Stimulated activated CD4-positive, alpha-beta T cell treated with anti-CD3 and anti-CD28 coated beads, Interleukin-1b, Interleukin-23, amount 100 ng/mL, for 48 hours (primary cell): ENCODE measurements around the gene NTSR2.
"Not testable (repeated sequence)": the region's sequence is repeated elsewhere in the genome, so short reads cannot be mapped to it uniquely, and the experiment has no call there.

Experiments
- DNase-seq: peaks from one replicate; pipeline ENCODE4 v3.0.0-alpha.2; 2020

The NTSR2 gene

GRCh38 chr2:11678306-11678960, 8.4 kb upstream of the NTSR2 start:
- no peak for DNase-seq

- DNase-seq: no peak
These were observed 7.4 kb upstream of the NTSR2 start for GRCh38 chr2:11677136-11678055.

DNA sequence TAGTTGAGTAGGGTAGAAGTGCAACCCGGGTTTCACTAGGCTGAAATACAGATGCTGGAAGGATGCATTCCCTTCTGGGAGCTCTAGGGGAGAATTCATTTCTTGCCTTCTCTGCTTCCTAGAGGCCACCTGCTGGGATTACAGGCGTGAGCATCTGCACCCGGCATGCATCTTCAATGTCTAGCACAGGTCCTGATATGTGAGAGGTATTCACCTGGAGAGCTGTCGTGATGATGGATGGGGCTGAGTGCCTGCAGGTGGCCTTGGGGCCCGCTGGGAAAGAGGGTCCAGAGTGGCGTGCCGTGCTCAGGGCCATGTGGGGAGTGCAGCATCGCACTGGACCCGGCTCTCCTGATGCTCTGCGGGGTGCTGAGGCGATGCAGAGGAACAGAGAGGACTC, 6.6 kb upstream of the NTSR2 start:
- DNase-seq: no peak

- DNase-seq: no peak
These were observed 5.6 kb upstream of the NTSR2 start for GRCh38 chr2:11675423-11676112.

- DNase-seq: no peak
These were observed 5.0 kb upstream of the NTSR2 start for GRCh38 chr2:11674983-11675382.

- DNase-seq: no peak
These were observed 2.4 kb upstream of the NTSR2 start for GRCh38 chr2:11672407-11672806.

DNA sequence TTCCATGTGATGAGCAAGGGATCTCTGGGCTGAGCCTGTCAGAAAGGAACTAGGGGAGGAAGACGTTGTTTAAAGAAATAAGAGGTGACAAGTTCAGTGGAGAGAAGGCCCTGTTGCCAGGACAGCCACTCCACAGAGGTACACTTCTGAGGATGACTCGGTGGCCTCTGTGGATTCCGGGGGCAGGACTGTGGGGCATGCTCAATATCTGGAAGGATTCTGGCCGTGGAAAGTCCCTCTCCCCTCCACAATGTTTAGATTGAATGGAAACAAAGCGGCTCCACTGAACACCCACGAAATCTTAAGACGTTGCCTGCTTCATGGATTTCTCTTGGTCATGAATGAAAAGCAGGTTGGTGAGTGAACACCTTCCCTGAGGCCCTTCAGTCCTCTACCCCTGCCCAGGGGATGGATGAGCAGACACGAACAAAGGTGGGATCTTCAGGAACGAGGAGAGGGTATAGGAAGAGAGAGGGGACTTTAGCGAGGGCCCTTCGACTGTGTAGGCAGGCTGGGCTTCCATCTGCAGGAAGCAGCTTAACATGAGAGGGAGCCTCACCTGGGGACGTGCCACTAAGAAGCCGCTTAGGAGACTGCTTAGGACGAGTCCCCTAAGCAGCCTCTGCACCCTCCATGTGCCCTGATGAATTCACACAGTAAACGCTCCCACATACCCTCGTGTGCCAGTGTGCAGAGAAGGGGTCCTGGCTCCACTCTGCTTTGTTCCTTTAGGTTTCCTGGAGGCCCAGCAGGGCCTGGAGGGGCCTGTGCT, 1.9 kb downstream of the NTSR2 start:
- DNase-seq: no peak

GRCh38 chr2:11667194-11667593, 2.8 kb downstream of the NTSR2 start:
- no peak for DNase-seq

- no peak for DNase-seq
These were observed 4.3 kb downstream of the NTSR2 start for GRCh38 chr2:11665510-11666362.

DNA sequence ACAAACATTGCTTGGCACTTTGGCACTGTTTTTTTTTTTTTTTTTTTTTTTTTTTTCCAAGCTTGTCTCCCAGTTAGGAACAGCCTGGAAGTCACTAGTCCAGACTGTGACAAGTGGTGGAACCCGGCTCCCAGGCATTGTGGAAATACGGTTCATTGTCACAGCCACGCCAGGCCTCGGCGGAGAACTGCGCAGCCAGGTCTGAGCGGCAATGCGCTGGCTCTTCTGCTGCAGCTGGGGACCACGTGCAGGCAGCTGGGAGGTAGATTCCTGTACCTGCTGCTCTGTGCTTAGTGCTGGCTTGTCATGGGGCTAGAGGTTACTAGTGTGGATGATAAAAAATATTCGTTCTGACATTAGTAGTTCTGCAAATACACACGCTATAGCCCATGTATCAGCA, 5.0 kb downstream of the NTSR2 start:
- no peak for DNase-seq

DNA sequence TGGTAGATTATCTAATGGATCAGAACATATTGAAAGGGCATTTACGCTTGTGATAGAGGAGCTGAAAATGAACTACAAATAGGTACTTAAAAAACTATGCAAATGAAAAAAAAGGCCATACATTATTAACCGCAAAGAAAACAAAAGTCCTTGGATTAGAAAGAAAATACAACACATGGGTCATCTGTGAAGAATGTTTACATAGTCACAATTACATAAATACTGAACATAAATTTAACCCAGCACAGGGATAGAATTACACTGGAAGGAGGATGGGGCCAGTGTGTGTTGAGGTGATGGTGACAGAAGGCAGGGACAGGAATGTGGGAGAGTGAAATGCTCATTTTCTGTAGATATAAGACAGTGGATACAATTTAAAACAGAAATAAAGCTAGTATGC, 6.6 kb downstream of the NTSR2 start:
- no peak for DNase-seq

DNA sequence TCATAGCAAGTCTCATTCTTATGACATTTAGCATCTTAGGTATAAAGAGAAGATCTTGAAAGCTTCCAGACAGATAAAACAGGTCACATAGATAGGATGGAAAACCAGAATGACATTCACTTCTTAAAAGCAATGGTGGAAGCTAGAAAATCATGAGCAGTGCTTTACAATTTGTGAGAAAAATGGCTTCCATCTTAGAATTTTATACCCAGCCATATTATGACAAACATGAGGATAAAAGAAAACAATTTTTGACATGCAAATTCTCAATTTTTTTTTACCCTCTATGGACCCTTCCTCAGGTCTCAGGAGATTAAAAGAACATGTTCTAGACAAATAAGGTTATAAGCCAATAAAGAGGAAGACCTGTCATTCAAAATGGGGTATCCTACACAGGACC, 7.1 kb downstream of the NTSR2 start:
- no peak for DNase-seq

GRCh38 chr2:11661891-11662435, 8.0 kb downstream of the NTSR2 start:
- DNase-seq: no peak

DNA sequence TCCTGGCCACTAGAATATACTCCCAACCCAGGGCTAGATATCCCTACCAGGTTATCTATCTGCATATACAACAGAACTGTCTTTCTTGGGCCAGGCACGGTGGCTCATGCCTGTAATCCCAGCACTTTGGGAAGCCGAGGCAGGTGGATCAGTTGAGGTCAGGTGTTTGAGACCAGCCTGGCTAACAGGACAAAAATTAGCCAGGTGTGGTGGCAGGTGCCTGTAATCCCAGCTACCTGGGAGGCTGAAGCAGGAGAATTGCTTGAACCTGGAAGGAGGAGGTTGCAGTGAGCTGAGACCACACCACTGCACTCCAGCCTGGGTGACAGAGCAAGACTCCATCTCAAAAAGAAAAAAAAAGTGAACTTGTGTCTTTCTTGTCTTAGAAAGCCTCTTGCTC, 9.6 kb downstream of the NTSR2 start:
- not testable (repeated sequence) for DNase-seq

DNA sequence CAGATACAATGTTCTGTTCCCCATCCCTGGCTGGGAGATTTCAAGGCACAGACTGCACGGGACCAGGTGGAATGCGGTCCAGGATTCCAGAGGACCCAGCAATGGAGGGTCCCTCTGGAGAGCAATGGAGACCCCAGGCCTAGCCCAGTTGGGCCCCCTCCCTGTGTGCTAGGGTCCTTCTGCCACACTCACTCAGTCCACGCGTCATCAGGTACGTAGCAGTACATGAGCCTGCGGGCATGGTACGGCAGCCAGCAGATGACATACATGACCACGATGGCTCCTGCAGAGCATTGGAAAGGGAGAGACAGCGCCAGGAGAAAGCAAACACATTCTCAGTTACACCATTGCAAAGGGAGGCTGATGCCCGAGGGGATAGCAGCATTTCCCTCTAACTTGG, 10.1 kb downstream of the NTSR2 start:
- DNase-seq: no peak

DNA sequence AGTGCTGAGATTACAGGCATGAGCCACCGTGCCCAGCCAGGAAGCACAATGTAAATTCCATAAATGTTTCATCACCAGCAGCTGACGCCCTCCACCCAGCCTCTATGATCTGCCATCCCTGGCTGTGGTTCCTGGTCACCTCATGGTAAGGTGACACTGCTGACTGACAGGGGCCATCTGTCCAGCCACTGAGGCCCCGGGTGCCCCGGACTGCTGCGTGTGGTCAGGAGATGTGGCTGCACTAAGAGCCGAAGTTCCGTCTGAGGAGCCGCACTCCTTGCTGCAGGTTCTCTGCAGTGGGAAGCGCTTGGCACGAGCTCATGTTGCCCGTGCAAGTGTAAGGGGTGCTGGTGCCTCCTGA, 10.9 kb downstream of the NTSR2 start:
- no peak for DNase-seq

DNA sequence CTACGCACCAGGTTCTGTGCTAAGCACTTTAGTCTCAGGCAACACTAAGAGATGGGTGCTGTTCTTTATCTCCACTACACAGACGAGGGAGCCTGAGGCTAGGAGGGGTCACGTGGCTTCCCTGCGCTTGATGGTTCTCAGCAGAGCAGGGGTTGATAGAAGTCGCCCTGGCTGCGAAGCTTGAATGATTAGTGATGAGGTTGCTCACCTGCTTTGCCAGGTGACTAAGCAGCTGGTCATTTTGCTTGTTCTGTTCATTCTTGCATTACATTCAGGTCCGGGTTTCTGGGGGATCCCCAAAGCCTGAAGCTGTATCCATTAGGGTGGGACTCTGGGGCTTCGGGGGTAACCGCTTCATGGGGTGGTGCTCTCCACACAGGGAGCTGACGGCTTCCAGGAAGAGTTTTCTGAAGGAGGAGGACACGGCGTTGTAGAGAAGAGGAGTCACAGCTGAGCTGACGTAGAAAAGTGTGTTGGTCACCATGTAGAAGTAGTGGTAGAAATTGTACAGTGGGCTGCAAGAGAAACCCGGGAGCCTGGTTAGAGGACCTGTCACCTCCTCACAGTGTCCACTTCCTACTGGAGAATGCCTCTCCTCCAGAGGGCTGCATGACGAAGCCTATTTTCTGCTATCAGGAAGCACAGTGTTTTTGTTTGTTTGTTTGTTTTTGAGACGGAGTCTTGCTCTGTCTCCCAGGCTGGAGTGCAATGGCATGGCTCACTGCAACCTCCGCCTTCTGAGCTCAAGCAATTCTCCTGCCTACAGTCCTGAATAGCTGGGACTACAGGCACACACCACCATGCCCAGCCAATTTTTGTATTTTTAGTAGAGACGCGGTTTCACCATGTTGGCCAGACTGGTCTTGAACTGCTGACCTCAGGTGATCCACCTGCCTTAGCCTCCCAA, 11.5 kb downstream of the NTSR2 start:
- no peak for DNase-seq

GRCh38 chr2:11657646-11658045, 12.3 kb downstream of the NTSR2 start:
- DNase-seq: no peak

DNA sequence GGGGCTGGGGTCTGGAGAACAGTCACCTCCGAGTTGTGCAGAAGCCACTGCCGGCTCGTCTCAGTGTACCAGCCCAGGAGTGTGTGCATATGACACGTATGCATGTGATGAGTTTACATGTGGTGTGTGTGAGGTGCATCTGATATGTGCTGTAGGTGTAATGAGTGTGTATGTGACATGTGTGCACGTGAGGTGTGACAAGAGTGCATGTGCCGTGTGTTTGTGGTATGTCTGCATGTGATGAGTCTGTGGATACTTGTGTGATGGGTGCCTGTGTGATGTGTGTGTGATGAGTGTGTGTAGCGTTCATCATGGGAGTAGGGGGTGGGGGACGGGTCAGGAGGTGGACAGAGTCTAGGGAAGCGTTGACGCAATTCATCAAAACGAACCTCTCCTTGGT, 12.8 kb downstream of the NTSR2 start:
- no peak for DNase-seq

GRCh38 chr2:11656671-11657101, 13.3 kb downstream of the NTSR2 start:
- no peak for DNase-seq

DNA sequence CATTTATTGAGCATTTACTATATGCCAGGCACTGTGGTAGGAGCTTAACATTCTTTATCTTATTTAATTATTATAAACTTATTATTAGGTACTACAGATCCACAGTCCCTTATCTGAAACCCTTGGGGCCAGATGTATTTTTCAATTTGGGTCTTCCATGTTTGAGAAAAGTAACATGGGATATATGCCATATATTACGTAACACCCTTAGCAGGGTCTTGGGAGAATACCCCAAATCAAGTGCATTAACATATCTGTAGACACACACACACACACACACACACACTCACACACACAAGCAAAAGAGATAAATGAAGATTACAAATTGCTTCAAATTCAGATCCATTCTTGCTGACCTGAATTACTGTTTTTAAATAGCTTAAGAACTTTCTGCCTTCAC, 13.7 kb downstream of the NTSR2 start:
- DNase-seq: no peak
